SIG-M5 treated with dmso at 0.1 percent for 504 hours (cell line): ENCODE measurements around the gene ZNF239.
A peak's percentile ranks its signal among the peaks of the same experiment; 100 is the strongest.
"Not testable (repeated sequence)": the region's sequence is repeated elsewhere in the genome, so short reads cannot be mapped to it uniquely, and the experiment has no call there.

Experiments
- DNase-seq: peaks from one replicate; lab custom pipeline; 2025; ENCODE audit not compliant: unreplicated experiment; lab: John Stamatoyannopoulos, UW

The ZNF239 gene

DNA sequence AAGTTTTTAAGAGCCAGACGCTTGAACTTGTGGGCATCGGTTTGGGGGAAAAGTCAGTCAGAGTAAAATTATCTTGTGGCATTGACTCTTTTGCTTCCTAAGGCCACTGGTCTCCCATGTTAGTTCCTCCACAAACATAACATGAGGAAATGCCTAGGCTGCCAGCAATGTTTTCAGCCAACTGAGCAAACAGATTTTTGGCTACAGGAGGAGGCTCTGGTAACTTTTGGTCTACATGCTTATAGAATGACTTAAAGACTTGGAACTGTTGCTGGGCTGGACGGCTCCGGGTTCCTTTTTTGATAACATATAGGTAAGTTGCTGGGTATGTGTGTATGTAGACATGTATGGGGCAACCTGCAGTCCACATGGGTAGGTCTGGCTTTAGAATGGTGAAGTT lies 9.6 kb upstream of the ZNF239 start:
- DNase-seq, result no peak

DNA sequence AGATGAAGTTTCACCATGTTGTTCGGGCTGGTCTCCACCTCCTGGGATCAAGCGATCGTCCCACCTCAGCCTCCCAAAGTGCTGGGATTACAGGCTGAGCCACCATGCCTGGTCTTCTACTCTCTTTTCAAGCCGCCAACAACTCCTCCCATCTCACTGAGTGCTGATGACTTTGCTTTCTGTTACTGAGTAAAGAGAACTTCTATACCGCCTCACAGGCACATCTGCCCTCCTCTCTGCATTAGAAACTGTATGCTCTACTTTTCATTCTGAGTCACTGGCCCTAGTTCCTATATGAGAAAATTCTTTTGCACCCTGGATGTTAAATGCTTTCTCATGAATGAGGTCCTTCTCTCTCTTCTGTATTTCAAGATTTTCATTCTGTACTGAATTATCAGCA lies 2.2 kb upstream of the ZNF239 start:
- DNase-seq, result no peak

- DNase-seq, result no peak
These were observed 1.6 kb upstream of the ZNF239 start for GRCh38 chr10:43576062-43576461.

DNA sequence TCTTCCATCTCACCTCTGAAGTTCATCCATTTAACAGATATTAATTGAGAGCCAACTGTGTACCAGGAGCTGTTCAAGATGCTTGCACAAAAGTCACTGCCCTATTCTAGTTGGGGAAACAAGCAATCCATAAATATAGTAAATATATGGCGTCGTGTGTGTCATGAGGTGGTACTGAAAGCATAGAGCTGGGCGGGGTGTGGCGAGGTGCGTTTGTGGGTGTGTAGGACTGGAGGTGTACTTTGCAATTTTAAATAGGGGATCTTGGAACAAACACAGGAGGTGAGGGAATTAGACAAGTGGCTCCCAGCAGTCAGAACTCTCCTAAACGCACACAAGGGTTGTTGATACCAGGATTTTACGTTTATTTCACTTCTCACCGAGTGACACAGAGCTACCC lies 490 bp upstream of the ZNF239 start:
- no peak for DNase-seq

DNA sequence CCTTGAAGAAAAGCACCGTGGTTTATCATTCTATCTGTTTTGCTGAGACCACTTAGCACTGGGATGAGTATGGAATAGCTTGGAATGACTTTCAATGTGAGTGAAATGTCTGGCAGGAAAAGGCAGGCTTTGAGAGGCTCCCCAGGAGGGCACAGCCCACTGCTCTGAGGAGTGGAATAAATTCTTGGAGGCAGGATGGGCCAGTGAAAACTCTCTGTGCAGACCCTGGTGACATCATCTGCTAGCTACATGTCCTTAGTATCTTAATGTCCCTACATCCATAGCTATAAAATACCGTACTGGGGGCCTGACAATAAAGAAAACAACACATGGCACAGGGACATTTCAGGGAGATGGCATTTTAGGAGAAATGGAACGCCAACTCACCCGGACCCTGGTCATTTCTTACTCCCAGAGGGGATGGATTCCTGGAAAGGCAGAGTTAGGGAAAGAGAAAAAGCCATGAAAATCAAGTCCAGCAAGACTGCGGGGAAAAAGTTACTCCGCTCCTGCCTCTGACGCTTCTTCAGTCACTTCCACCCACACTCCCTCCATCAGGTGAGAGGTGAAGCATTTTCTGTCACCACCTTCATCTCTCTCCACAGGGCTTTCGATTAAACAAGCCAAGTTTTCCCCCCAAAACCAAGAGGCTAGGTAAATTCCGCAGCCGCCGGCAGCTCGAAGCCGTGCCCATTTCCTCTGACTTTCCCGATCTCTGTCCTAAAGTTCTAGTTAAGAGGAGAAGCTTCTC lies 991 bp downstream of the ZNF239 start:
- no peak for DNase-seq

DNA sequence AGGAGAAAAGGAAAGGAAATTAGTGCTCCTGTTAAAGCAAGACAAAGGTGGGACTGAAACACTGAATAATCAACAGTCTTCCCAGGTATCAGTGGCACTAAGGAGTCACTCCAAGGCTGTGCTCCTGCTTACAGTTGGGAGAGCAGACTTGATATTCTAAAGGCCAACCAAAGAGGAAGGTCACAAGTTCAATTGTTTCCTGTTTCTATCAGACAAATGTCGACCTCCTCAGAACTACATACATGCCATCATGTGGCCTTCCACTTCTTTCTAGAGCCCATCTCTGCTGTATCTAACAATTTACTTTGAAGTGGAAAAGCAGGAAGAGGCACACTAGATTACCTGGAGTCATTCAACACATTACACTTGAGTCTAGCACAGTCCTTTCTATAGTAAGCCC lies 3.4 kb downstream of the ZNF239 start:
- no peak for DNase-seq

- peak; percentile 21 for DNase-seq
These were observed 4.7 kb downstream of the ZNF239 start for GRCh38 chr10:43569681-43570080.

DNA sequence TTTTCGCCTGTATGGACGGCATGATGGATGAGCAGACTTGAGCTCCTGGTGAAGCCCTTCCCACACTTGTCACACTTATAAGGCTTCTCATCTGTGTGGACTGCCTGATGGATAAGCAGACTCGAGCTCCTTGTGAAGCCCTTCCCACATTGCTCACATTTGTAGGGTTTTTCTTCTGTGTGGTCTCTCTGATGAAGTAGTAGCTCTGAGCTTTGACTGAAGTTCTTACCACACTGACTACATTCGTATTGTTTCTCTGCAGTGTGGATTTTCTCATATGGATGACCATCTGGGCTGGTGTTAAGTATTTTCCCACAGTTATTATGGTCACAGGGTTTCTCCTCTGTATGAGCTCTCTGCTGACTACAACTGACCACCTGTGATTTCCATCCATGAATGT lies 17.2 kb downstream of the ZNF239 start:
- DNase-seq, result no peak

DNA sequence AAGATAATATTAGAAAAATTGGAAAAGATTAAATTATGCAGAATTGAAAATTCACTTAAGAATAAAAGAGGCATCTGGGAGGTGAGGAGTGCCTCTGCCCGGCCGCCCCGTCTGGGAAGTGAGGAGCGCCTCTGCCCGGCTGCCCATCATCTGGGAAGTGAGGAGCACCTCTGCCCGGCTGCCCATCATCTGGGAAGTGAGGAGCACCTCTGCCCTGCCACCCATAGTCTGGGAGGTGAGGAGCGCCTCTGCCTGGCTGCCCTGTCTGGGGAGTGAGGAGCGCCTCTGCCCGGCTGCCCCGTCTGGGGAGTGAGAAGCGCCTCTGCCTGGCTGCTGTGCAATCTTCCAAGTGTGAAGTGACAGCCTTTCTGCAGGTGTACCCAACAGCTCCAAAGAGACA lies 30.7 kb downstream of the ZNF239 start:
- DNase-seq, result not testable (repeated sequence)

- DNase-seq, result no peak
These were observed 49.8 kb downstream of the ZNF239 start for GRCh38 chr10:43524434-43525247.
